Hepatocyte (in vitro differentiated cells): ENCODE results near the gene GRID1. TPM values are rescaled to one million over a fixed set of nuclear protein-coding genes. Genes with fewer than 3 reads are reported as not detected.

Experiments used
- DNase-seq: peaks from one replicate; pipeline ENCODE4 v3.0.0-alpha.2; 2016; ENCODE audit warnings: low spot score
- H2AFZ ChIP-seq: fragments of 200-600 bp; sonication (generic); 2 replicates; pipeline ENCODE4 v1.6.0; 2016; ENCODE audit warnings: antibody characterized with exemption, mild to moderate bottlenecking
- H3K27ac ChIP-seq: fragments of 200-600 bp; sonication (generic); 2 replicates; pipeline ENCODE4 v1.5.1; 2016; ENCODE audit warnings: mild to moderate bottlenecking
- H3K27me3 ChIP-seq: fragments of 200-600 bp; sonication (generic); 2 replicates; pipeline ENCODE4 v1.6.1; 2016
- H3K36me3 ChIP-seq: fragments of 200-600 bp; sonication (generic); replicated peaks from 2 replicates; pipeline ENCODE4 v1.5.1; 2016; ENCODE audit warnings: low read depth; ENCODE audit not compliant: insufficient read depth
- H3K4me1 ChIP-seq: fragments of 200-600 bp; sonication (generic); 2 replicates; pipeline ENCODE4 v1.5.1; 2016; ENCODE audit warnings: mild to moderate bottlenecking, moderate library complexity; ENCODE audit not compliant: insufficient read depth
- H3K4me2 ChIP-seq: fragments of 200-600 bp; sonication (generic); 2 replicates; pipeline ENCODE4 v1.6.0; 2016
- H3K4me3 ChIP-seq: fragments of 200-600 bp; sonication (generic); 2 replicates; pipeline ENCODE4 v1.5.1; 2016; ENCODE audit warnings: mild to moderate bottlenecking
- H3K79me2 ChIP-seq: fragments of 200-600 bp; sonication (generic); 2 replicates; pipeline ENCODE4 v1.6.0; 2017; ENCODE audit warnings: mild to moderate bottlenecking
- H3K9me2 ChIP-seq: fragments of 200-600 bp; sonication (generic); replicated peaks from 2 replicates; pipeline ENCODE4 v1.6.0; 2017; ENCODE audit warnings: mild to moderate bottlenecking; ENCODE audit not compliant: insufficient read depth
- H3K9me3 ChIP-seq: fragments of 200-600 bp; sonication (generic); 2 replicates; pipeline ENCODE4 v1.5.1; 2016; ENCODE audit warnings: low read depth, mild to moderate bottlenecking
- H4K20me1 ChIP-seq: fragments of 200-600 bp; sonication (generic); 2 replicates; pipeline ENCODE4 v1.6.0; 2016; ENCODE audit warnings: mild to moderate bottlenecking; ENCODE audit not compliant: insufficient read depth, poor library complexity, severe bottlenecking
- EZH2 ChIP-seq: fragments of 200-600 bp; sonication (generic); IDR thresholded peaks from 2 replicates; pipeline ENCODE4 v1.6.1; 2016; ENCODE audit warnings: antibody characterized with exemption, mild to moderate bottlenecking, borderline replicate concordance
- EZH2phosphoT487 ChIP-seq: fragments of 200-600 bp; sonication (generic); IDR thresholded peaks from one replicate; pipeline ENCODE4 v1.6.1; 2018; ENCODE audit warnings: antibody characterized with exemption, mild to moderate bottlenecking, low read depth, moderate library complexity; ENCODE audit not compliant: unreplicated experiment, severe bottlenecking
- WGBS: methylation state at CpG from one replicate; pipeline ENCODE4 v1.1.6; 2016; ENCODE audit warnings: low lambda C conversion rate; ENCODE audit errors: missing lambda C conversion rate; 5-methylcytosine and 5-hydroxymethylcytosine counted together
- polyA plus RNA-seq: library from polyadenylated mRNA; unstranded; fragments of >200 nt; fragmentation: Nextera tagmentation; extraction: Ambion mirVana; gene quantifications from 2 replicates; pipeline ENCODE4 v1.2.1, GENCODE V29; 2016
- total RNA-seq: library from RNA; depleted of rRNA; stranded (reverse); fragments of >200 nt; gene quantifications from 2 replicates; pipeline ENCODE4 v1.2.3, GENCODE V29; 2014
- TF ChIP-seq, protein P1 (sequence below): fragments of 200-600 bp; sonication (generic); IDR thresholded peaks from 2 replicates; pipeline ENCODE4 v1.5.1; 2016; ENCODE audit warnings: antibody characterized with exemption, mild to moderate bottlenecking; ENCODE audit not compliant: poor library complexity

GRID1 gene
- total and polyA plus RNA-seq, 2 experiments from 2014 or later, result 0.07 to 0.37 TPM

DNA sequence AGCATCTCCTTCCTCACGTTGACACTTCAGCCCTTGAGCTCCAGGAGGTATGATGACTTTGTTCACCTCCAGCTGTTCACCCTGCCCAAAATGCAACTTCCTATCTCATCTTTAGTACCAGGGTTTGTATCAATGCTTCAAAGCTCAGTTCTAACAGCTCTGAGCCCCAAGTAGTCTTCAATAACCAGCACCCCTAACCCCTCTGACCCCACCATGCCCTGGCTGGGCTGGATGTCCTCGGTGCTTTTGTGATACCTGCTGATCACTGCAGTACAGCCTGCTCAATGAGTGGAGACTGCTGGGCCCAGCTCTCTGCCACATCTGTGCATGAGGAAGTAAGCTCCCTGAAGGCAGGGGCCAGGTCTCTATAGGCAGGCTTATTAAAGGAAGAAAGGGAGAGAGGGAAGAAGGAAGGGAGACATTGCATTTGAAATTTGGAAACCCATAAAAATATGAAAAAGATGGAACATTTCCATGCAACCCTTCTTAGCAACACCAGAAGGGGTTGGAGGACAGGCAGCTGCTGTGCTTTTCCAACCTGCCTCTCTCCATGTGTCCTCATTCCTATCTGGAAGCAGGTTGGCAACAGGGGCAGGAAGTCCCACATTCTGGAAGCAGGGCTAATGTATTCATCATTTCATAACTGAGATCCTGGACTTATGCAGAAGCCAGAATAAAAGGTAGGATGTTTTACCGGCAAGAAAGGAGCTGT is 756.1 kb downstream of the GRID1 start:
- Histone ChIP-seq H2AFZ (no peak overlapping the region), H3K27ac (no peak overlapping the region), H3K36me3 (no peaks in the 10 kb centered on the region), H3K4me2 (no peak overlapping the region), H4K20me1 (no peaks in the 10 kb centered on the region), H3K27me3 (no peaks in the 10 kb centered on the region), H3K4me3 (no peak overlapping the region), H3K9me2 (no peaks in the 10 kb centered on the region), H3K4me1 (no peaks in the 10 kb centered on the region), H3K9me3 (no peaks in the 10 kb centered on the region), H3K79me2 (no peaks in the 10 kb centered on the region)
- no peak for DNase-seq
- TF ChIP-seq EZH2phosphoT487 (no peak), EZH2 (no peak)
- TF ChIP-seq, protein P1, sequence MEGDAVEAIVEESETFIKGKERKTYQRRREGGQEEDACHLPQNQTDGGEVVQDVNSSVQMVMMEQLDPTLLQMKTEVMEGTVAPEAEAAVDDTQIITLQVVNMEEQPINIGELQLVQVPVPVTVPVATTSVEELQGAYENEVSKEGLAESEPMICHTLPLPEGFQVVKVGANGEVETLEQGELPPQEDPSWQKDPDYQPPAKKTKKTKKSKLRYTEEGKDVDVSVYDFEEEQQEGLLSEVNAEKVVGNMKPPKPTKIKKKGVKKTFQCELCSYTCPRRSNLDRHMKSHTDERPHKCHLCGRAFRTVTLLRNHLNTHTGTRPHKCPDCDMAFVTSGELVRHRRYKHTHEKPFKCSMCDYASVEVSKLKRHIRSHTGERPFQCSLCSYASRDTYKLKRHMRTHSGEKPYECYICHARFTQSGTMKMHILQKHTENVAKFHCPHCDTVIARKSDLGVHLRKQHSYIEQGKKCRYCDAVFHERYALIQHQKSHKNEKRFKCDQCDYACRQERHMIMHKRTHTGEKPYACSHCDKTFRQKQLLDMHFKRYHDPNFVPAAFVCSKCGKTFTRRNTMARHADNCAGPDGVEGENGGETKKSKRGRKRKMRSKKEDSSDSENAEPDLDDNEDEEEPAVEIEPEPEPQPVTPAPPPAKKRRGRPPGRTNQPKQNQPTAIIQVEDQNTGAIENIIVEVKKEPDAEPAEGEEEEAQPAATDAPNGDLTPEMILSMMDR, result no peak
- WGBS, result 90% methylated on average over 3 of the region's 3 CpGs

- H3K4me2 ChIP-seq, result no peak overlapping the region
- no peaks in the 10 kb centered on the region for H3K27me3 ChIP-seq
- H3K9me2 ChIP-seq, result no peaks in the 10 kb centered on the region
- H3K4me1 ChIP-seq, result no peaks in the 10 kb centered on the region
- no peak for DNase-seq
- H3K9me3 ChIP-seq, result no peaks in the 10 kb centered on the region
- H4K20me1 ChIP-seq, result no peaks in the 10 kb centered on the region
- H3K27ac ChIP-seq, result no peak overlapping the region
- H3K79me2 ChIP-seq, result no peaks in the 10 kb centered on the region
- H2AFZ ChIP-seq, result no peak overlapping the region
- WGBS, result 81% methylated on average over 5 of the region's 5 CpGs
- H3K4me3 ChIP-seq, result no peak overlapping the region
- H3K36me3 ChIP-seq, result no peaks in the 10 kb centered on the region
- TF ChIP-seq, protein P1, result no peak
- no peak for TF ChIP-seq EZH2
- no peak for TF ChIP-seq EZH2phosphoT487
Measured at GRCh38 chr10:85609509-85609908, 757.1 kb downstream of the GRID1 start.

GRCh38 chr10:85608706-85609105 is 757.9 kb downstream of the GRID1 start:
- Histone ChIP-seq H3K9me2 (no peaks in the 10 kb centered on the region), H3K9me3 (no peaks in the 10 kb centered on the region), H3K79me2 (no peaks in the 10 kb centered on the region), H2AFZ (no peak overlapping the region), H3K27ac (no peak overlapping the region), H3K27me3 (no peaks in the 10 kb centered on the region), H3K4me1 (no peaks in the 10 kb centered on the region), H3K36me3 (no peaks in the 10 kb centered on the region), H3K4me3 (no peak overlapping the region), H4K20me1 (no peaks in the 10 kb centered on the region), H3K4me2 (no peak overlapping the region)
- no peak for TF ChIP-seq EZH2phosphoT487
- WGBS, result 90% methylated on average over 3 of the region's 3 CpGs
- DNase-seq, result no peak

DNA sequence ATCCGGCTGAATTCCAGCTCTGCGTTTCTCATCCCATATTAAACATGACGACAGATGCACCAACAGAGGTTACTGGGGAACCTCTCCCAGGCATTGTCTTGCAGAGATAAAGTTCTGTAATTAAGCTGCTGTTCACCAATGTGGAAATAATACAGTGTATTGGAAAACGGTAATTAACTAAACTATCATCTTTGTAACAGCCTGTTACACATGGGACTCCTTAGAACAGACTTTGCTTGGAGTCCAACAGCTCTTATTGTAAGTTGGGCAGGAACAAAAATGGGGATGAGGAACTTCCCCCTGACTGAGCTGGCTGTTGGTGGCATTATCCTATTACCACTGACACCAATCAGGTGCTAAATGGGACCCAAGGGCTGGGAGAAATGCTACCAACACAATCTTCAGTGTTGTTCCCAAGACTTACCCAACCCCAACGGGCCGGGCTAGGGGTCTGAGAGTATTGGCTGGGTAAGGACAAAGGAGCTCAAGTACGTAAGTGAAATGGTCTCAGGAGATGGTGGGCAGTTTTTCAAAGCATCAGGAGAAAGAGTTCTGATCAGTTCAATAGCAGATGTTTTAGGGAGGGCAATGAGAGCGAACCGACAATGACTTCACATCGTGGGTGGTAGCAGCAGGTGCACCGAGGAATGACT is 759.4 kb downstream of the GRID1 start:
- Histone ChIP-seq H3K9me3 (no peaks in the 10 kb centered on the region), H3K9me2 (no peaks in the 10 kb centered on the region), H3K27ac (no peak overlapping the region), H3K4me1 (no peaks in the 10 kb centered on the region), H3K4me3 (no peak overlapping the region), H3K27me3 (no peaks in the 10 kb centered on the region), H3K4me2 (no peak overlapping the region), H2AFZ (no peak overlapping the region), H3K79me2 (no peaks in the 10 kb centered on the region), H4K20me1 (no peaks in the 10 kb centered on the region), H3K36me3 (no peaks in the 10 kb centered on the region)
- WGBS, result 91% methylated on average over 11 of the region's 11 CpGs
- TF ChIP-seq, protein P1, result no peak
- TF ChIP-seq EZH2 (no peak), EZH2phosphoT487 (no peak)
- no peak for DNase-seq
